ENCODE results near the gene PARP11. TPM values are rescaled to one million over a fixed set of nuclear protein-coding genes. Genes with fewer than 3 reads are reported as not detected.
A peak's percentile ranks its signal among the peaks of the same experiment; 100 is the strongest.

The PARP11 gene
- total and polyA plus RNA-seq, 2 of the 8 experiments (the other 6 are each of a cell fraction or from before 2014, with no cell fraction given) = 4.2 to 13.3 TPM

- TF ChIP-seq CHD7 (IDR thresholded peaks at IDR 0.05; ENCODE audit: insufficient replicate concordance, low read length) = peak; percentile 80
These were observed 51.8 kb downstream of the PARP11 start (continued) for GRCh38 chr12:3821441-3821840.
